Tongue (tissue), 2 donors: ENCODE results near the gene KCNAB1. TPM values are rescaled to one million over a fixed set of nuclear protein-coding genes. Genes with fewer than 3 reads are reported as not detected.
"Not testable (repeated sequence)": the region's sequence is repeated elsewhere in the genome, so short reads cannot be mapped to it uniquely, and the experiment has no call there.

Source experiments
- DNase-seq: peaks from one replicate; pipeline ENCODE4 v3.0.0-alpha.2; 2015
- total RNA-seq: library from RNA; depleted of rRNA; stranded (reverse); fragments of >200 nt; gene quantifications from one replicate; pipeline ENCODE4 v1.2.3, GENCODE V29; 2014

Gene KCNAB1
- total RNA-seq, 1 donor from 2014 or later: 6.3 TPM

GRCh38 chr3:156273111-156273694 is 152.8 kb downstream of the KCNAB1 start:
- DNase-seq: peak; percentile 80

GRCh38 chr3:156274791-156275190 is 154.4 kb downstream of the KCNAB1 start:
- DNase-seq: no peak

GRCh38 chr3:156284637-156285036 is 164.3 kb downstream of the KCNAB1 start:
- DNase-seq: not testable (repeated sequence)

GRCh38 chr3:156285626-156286025 is 165.2 kb downstream of the KCNAB1 start:
- DNase-seq: no peak

GRCh38 chr3:156290924-156291271 is 170.5 kb downstream of the KCNAB1 start:
- peak; percentile 20 for DNase-seq

DNA sequence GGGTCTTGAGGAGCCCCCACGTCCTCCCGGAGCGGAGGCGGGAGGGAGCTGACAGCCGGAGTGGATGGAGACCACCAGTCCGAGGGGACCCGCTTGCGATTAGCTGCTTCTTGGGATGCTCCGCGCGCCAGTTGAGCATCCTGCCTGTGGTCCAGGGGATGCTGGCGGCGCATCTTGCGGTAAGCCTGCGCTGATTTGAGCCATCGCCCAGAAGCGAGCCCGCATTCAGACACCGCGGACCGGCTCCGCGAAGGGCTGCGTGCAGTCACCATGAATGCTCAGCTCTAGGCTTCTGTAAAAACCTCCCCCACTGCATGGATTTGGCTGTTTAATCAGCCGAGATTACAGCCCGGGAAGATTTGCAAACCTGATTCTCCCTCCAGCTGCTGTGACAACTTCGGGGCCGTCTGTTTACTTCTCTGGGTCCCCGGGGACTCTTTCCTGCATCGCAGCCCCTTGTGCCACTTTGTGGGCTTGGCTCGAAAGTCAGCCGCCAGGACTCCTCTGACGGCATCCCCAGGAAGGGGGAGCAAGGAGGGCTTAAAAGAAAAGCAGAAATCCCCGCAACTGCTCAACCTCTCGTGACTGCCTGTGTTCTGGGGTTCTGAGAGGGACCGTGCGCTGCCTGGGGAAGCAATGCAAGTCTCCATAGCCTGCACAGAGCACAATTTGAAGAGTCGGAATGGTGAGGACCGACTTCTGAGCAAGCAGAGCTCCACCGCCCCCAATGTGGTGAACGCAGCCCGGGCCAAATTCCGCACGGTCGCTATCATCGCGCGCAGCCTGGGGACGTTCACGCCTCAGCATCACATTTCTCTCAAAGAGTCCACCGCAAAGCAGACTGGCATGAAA is 171.1 kb downstream of the KCNAB1 start:
- peak; percentile 43 for DNase-seq

DNA sequence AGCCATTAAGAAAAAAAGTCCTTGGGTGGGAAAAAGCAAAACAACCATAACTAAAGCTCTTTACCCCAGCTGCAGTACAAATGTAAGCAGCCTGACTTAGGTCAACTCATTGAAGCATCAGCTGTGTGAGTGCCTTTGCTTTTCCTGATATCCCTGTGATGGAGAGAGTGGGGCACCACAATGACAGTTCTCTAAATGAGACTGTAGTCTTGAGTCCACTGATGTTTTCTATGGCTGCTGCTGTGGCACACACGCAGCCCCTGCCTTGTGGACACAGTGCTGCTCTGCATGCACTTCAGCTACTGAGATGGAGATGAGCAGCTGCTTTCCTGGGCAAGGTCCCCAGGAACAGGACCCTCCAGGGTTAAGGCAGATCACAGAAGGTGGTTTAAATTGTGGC is 173.2 kb downstream of the KCNAB1 start:
- DNase-seq: no peak

DNA sequence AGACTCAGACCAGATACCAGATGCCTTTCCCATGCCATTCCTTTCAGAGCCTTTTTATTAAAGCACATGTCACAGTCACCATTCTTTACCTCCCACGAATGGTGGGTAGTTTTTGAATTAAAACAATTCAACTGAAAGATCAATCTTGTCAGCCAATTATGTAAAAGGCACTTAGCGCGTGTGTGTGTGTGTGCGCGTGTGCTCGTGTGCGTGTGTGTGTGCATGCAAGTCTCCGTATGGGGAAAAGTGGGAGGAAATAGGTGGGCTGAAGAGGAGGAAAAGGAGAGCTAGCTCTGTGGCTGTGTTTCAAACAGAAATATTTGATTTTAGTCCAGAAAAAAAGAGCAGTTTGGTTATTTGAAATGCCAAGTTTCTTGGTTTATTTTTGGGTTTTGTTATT is 177.2 kb downstream of the KCNAB1 start:
- DNase-seq: no peak

- DNase-seq: no peak
Observed at GRCh38 chr3:156298014-156298413, 177.6 kb downstream of the KCNAB1 start.

GRCh38 chr3:156298938-156299337 is 178.6 kb downstream of the KCNAB1 start:
- peak; percentile 17 for DNase-seq

DNA sequence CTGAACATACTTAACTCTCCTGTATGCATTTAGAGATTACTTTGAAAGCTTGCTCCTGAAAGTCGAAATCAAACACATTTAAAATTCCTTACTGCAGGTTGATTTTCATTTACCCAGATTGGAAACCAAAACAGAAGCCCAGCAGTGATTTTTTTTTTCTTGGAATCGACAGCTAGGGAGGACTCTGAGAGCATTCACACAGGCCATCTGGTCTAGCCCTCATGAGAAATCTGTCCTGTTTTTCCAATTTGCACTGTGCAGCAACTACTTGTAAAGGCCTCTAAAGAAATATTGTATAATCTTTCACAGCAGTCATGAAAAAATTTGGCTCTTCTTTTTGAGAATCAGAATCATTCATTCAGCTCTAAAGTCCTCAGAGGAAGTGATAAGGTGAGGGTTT is 179.2 kb downstream of the KCNAB1 start:
- DNase-seq: no peak

- no peak for DNase-seq
Observed at GRCh38 chr3:156300371-156300770, 180.0 kb downstream of the KCNAB1 start.

GRCh38 chr3:156300929-156301840 is 180.8 kb downstream of the KCNAB1 start:
- no peak for DNase-seq

- no peak for DNase-seq
Observed at GRCh38 chr3:156303001-156303707, 182.8 kb downstream of the KCNAB1 start.

GRCh38 chr3:156304406-156304805 is 184.0 kb downstream of the KCNAB1 start:
- DNase-seq: no peak

DNA sequence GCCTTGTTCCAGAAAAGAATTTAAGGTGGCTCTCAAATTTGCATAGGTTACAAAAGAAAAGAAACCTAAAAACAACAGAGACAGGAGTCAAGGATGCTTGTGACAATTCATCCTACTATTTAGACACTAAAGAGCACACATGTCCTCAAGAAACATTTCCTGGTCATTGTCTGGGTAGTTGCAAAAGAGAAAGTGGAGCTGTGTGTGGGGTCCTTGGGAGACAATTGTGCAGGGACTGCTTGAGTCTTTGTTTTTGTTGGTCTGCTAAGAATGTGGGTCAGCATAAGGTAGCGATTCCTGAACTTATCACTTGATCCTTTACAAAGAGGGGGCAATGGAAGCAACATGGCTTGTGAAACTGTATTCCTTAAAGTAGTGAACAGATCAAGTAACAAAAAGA is 185.3 kb downstream of the KCNAB1 start:
- no peak for DNase-seq

GRCh38 chr3:156307704-156308103 is 187.3 kb downstream of the KCNAB1 start:
- peak; percentile 46 for DNase-seq

DNA sequence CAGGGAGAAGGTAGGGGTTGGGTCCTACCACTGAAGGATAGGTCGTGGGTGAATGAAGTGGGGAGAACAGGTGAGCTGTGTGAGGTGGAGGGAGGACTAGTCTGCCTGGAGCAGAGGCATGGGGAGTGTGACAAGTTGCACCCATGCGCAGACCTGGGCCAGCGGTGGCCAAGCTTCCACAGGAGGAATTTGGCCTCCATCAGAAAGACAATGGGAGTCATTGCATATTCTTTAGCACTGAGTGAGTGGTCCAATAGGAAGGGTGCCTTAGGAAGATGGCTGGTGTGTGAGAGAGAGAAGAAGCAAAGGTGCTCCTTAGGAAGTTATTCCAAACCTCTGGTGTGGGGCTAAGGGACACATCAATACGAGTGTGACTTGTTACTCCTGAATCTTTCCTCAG is 191.1 kb downstream of the KCNAB1 start:
- no peak for DNase-seq

DNA sequence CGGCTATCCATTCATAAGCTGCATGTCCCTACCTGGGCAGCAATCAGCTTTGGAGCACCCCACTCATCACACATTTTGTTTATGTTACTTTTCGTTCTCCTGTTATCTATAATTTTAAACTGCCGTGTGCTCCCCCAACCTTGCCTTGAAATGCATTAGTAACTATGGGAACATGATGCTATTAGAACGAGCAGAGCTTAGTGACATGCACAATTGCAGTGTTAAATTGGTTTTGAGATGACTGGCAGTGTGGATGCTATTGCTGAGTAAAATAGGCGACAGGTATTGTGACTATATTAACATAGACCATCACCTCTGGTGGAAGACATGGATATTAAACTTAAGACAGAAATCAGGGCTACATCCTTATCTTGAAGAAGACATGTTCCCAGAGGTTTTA is 191.6 kb downstream of the KCNAB1 start:
- DNase-seq: no peak

DNA sequence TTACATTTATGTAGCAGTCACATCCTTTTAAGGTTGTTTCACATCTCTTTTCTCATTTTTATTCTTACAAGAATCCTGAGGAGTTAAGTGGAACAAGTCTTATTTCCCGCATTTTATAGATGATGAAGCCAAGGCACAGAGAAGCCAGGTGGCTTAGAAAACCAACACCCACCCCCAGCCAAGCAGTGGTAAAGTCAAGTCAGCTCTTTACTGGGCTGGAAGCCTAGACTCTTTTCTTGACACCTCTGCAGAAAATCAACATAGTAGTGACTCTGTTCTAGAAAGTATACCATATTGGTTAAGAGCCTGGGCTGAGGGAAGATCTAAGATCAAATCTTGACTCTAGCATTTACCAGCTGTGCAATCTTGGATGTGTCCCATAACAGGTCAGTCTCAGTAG is 195.7 kb downstream of the KCNAB1 start:
- DNase-seq: no peak

DNA sequence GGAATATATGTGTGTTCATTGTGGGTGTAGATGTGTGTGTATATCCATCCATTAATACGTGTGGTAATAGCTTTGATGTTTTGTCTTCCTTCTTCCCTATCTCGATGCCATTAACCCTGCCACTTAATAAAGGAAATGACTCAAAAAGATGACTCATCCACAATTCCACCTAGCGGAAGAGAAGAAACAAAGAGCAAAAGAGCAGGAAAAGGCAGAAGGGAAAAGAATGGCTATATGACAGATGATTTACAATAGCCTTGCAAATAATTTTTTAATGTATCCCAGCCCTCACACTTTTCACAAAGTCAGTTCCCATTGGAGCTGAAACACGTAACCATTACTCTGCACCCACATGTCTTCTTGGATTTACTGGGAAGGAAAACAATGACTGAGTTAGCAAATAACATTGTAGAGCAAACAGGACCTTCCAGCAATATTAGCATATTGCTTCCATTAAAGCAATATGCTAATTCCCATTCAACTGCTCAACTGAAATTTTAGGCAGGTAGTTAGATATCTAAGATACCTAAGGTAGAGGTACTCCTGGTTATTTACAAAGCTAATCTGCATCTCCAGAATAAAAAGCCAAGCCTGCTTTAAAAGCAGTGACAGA is 197.2 kb downstream of the KCNAB1 start:
- no peak for DNase-seq

GRCh38 chr3:156321945-156322344 is 201.6 kb downstream of the KCNAB1 start:
- DNase-seq: no peak
